ENCODE data around the gene HIRA.
"Not testable (repeated sequence)": the region's sequence is repeated elsewhere in the genome, so short reads cannot be mapped to it uniquely, and the experiment has no call there.

The HIRA gene

GRCh38 chr22:19382240-19382639 is 49.3 kb downstream of the HIRA start:
- DNase-seq: no peak

GRCh38 chr22:19378344-19378674 is 53.2 kb downstream of the HIRA start:
- no peak for DNase-seq

- no peak for DNase-seq
These were observed 53.8 kb downstream of the HIRA start for GRCh38 chr22:19377565-19378343.

GRCh38 chr22:19376971-19377370 is 54.6 kb downstream of the HIRA start:
- no peak for DNase-seq

- no peak for DNase-seq
These were observed 55.3 kb downstream of the HIRA start for GRCh38 chr22:19376247-19376646.

GRCh38 chr22:19375435-19375834 is 56.1 kb downstream of the HIRA start:
- no peak for DNase-seq

- DNase-seq: no peak
These were observed 57.1 kb downstream of the HIRA start for GRCh38 chr22:19374410-19374809.

- no peak for DNase-seq
These were observed 58.1 kb downstream of the HIRA start for GRCh38 chr22:19373450-19373849.

GRCh38 chr22:19371893-19372292 is 59.6 kb downstream of the HIRA start:
- DNase-seq: no peak

GRCh38 chr22:19368876-19369275 is 62.7 kb downstream of the HIRA start:
- no peak for DNase-seq

- no peak for DNase-seq
These were observed 63.7 kb downstream of the HIRA start for GRCh38 chr22:19367763-19368367.

- not testable (repeated sequence) for DNase-seq
These were observed 68.0 kb downstream of the HIRA start for GRCh38 chr22:19363541-19363940.

- DNase-seq: no peak
These were observed 69.9 kb downstream of the HIRA start for GRCh38 chr22:19361501-19362103.

GRCh38 chr22:19360862-19361261 is 70.7 kb downstream of the HIRA start:
- DNase-seq: no peak

- DNase-seq: no peak
These were observed 71.2 kb downstream of the HIRA start for GRCh38 chr22:19360300-19360792.

- DNase-seq: no peak
These were observed 71.8 kb downstream of the HIRA start for GRCh38 chr22:19359554-19360299.

GRCh38 chr22:19358703-19359553 is 72.6 kb downstream of the HIRA start:
- no peak for DNase-seq

GRCh38 chr22:19358195-19358594 is 73.3 kb downstream of the HIRA start:
- no peak for DNase-seq

- DNase-seq: no peak
These were observed 74.0 kb downstream of the HIRA start for GRCh38 chr22:19357270-19358105.

GRCh38 chr22:19356708-19357269 is 74.7 kb downstream of the HIRA start:
- DNase-seq: no peak
